NCI-H526 treated with DMSO at 0.1 percent for 48 hours (cell line): ENCODE measurements around the gene SRRM5.
"Not testable (repeated sequence)": the region's sequence is repeated elsewhere in the genome, so short reads cannot be mapped to it uniquely, and the experiment has no call there.

Source experiments
- DNase-seq: peaks from one replicate; lab custom pipeline; 2025; lab: John Stamatoyannopoulos, UW

SRRM5 gene, protein sequence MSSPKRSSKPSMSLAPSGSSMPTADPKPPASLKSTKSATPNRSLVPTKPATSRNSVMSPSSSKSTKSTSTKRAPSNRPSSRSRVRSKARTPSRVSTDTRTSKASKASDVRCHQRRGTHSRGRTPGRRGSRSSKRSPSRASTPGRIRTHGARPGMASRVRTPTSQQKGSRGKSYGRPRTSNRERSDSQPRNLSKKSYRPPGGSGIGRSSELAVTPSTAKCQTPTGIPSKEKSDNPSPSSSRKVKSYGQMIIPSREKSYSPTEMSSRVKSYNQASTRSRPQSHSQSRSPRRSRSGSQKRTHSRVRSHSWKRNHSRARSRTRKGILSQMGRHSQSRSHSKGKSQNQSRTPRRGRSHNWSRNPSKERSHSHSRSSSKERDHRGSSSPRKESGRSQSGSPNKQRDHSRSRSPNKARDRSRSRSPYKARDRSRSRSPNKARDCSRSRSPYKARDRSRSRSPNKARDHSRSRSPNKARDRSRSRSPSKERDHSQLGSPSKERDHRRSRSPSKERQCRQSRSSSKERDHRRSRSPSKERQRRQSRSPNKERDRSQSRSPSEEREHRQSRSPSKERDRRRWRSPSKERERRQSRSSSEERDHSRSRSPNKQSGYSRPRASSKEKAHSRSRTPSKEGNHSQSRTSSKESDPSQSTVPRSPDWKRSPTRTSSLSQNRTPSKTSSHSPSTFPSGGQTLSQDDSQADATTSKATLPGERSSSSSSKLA

DNA sequence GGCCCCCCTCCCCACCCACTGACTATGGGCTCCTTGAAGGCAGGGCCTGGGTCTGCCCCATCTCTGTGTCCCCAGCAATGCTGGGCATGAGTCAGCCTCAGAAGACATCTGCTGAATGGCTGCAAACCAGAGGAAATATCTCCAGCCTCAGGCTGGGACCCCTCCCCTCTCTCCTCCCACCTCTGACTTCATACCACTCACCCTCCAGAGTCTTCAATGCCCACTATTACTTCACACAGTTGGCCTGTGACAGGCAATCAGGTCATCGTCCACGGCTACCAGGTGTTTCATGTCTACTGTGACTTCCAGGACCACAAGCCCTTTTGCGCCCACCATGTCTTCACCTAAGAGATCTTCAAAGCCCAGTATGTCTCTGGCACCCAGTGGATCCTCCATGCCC is at the start of gene SRRM5:
Gene SRRM5 (plus strand): TSS at position 301 of the 400 bp plus-strand sequence. CDS start 34 bp downstream, at position 335.
- no peak for DNase-seq

DNA sequence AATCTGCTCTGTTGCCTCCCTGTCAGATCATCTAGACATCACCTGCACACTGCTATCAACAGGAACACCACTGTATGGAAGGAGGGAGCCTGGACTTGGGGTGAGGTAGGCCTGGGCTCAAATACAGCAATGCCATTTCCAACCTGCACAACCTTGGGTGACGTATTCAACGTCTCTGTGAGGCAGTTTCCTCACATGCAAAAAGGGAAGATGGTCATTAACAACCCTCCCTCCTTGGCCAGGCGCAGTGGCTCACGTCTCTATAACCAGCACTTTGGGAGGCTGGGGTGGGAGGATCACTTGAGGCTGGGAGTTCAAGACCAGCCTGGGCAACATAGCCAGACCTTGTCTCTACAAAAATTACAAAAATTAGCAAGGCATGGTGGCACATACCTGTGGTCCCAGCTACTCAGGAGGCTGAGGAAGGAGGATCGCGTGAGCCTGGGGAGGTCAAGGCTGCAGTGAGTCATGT is 49.6 kb upstream of the SRRM5 start:
- no peak for DNase-seq

DNA sequence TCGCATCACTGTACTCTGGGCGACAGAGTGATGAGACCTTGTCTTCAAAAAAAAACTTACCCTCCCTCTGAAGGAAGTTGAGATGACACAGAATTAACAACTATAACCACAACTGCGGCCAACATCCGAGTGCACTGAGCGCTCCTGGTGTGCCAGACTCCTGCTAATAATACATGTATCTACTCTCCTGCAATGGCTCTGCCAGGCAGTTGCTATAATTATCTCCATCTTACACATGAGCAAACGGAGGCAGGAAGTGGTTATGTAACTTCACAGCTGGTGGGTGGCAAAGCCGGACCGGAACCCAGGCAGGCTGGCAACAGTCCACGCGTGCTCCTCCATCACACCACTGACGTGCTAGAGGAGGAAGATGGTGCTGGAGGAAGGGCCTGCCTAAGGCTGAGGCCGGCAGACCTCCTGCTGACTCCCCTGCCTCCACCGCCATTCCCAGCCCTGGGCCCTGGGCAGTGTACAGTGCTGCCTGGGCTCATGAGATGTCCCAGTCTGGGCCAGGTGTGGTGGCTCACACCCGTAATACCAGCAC is 49.1 kb upstream of the SRRM5 start:
- DNase-seq = no peak

DNA sequence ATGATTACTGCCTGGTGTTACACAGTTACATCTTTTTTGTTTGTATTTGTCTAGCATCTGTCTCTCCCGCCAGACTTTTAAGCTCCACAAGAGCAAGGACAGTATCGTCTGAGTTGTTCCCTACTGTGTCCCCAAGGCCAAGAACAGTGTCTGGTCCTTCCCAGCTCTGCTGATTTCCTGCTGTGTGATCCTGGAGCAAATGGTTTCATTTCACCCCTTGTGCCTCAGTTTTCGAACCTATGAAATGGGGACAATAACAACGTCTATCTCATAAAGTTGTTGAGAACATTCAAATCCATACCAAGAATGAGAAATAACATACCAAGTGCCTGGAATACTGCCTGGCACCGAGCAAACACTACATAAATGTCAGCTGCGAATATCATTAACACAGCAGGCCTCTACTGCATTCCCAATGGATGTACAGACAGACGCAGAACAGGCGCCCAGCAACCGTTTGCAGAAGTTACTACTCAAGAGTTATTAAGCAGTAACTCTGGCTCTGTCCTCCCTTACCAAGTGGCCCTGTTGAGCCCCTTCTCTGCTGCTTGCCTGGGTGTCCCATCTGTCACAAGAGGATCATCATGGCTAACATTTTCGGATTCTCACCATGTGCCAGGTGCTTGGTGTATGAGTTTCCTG is 48.0 kb upstream of the SRRM5 start:
- no peak for DNase-seq

DNA sequence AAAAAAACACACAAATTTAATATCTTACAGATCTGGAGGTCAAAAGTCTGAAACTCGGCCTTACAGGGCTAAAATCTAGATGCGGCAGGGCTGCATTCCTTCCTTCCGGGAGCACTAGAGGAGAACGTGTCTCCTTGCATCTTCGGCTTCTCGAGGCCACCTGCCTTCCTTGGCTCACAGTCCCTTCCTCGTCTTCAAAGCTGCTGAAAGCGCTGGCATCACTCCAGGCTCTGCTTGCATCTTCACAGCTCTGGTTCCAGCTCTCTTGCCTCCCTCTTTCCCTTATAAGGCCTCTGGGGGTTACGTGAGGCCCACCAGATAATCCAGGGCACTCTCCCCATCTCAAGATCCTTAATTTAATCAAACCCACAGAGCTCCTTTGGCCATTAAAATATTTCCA is 47.1 kb upstream of the SRRM5 start:
- no peak for DNase-seq

DNA sequence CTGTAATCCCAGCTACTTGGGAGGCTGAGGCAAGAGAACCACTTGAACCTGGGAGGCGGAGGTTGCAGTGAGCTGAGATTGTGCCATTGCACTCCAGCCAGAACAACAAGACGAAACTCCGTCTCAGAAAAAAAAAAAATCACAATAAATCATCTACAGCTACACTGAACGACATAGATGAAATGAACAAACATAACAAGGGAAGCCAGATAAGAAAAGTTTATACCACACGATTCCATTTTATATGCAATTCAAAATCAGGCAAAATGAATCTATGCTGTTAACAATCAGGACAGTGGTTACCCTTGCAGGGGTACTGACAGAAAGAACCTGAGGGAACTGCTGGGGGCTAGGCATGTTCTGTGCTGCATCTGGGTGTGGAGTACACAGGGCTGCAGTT is 42.2 kb upstream of the SRRM5 start:
- DNase-seq = no peak

DNA sequence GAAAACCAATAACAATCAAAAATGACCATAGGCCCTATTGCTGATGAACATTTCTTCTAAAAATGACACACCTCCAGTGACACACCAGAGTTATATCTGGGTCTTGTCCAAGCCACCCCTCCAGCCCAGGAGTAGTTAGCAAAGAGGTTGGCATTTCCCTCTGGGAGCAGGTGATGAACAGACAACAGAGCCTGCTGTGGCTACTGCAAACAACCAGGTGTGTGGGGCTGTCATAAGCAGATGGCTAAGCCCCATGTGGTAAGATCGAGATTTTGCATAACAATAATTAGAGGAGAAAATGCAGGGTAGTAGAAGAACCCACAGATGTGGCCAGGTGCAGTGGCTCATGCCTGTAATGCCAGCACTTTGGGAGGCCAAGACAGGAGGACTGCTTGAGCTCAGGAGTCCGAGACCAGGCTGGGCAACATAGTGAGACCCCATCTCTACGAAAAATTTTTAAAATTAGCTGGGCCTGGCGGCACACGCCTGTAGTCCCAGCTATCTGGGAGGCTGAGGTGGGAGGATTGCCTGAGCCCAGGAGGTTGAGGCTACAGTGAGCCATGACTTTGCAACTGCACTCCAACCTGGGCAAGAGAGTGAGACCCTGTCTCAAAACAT is 41.6 kb upstream of the SRRM5 start:
- peak; percentile 29 for DNase-seq

DNA sequence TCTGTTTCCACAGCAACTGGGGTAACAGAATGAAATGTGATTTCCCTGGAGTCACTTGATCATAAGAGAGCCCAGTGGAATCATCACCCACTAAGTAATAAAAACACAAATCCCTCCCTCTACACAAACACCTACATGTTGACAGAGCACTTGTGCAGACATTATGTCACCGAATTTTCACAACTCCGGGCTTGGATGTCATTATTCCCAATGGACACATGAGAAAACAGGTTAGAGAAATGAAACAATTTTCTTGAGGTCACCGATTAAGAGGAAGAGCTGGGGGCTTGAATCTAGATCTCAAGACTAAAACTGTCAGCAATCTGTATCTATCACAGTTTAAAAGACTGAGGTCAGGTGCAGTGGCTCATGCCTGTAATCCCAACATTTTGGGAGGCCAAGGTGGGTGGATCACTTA is 39.7 kb upstream of the SRRM5 start:
- no peak for DNase-seq

DNA sequence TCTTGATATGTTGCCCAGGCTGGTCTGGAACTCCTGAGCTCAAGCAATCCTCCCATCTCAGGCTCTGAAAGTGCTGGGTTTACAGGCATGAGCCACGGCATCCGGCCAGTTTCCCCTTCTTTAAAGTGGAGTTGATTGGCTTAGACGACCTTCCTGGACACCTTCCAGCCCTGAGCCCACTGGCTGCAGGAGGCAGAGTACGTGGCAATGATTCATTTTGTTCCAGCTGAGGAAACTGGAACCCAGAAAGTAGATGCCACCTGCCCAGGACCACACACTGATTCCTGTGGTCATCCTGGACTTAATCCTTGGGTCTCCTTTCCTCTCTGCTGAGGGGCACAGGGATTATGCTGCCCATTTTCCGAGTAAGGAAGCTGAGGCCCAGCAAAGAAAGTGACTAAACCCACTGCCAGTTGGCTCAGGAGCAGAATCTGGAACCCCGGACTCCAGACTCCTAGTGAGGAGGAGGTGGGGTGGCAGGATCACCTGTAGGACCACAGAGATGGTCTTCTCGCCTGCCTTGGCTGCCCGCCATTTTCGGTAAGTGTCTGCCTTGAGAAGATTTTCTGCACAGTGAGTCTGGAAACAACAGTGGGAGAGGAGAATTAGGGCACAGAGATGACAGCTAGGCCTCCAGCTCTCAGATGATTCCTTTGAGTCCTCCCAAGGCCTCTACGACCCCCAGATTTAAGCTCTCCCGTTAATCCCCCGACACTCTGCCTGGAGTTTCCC is 37.3 kb upstream of the SRRM5 start:
- no peak for DNase-seq

DNA sequence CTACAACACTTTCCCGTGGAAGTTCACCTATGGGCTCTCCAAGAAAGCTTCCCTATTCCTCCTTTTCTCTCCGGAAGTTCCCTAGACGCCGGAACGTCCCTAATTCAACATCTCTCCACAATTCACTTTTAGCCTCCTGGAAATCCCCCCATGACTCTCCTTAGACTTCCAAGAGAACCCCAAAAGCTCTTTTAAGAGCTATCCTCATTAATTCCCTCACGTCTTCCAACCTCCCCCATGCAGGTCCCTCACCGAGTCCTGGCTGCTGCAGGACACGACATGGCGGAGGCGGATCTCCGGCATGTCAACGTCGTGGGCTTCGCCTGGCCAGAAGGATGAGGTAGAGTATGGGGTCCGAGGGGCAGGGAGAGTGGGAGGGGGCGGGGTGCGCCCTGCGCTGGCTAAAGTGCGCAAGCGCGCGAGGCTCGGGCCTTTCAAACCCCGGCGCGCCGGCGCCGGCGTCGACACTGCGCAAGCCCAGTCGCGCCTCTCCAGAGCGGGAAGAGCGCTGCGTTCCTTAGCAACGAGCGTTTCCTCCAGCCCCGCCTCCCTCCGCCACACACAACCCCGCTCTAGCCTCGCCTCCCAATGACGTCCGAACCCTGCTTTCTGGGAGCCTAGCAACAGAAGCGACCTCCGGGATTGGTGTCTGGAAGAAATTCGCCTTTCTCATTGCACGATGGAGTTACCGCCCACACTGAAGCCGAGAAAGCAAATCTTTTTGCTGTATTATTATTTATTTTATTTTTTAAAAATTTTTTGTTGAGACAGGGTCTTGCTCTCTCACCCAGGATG is 36.5 kb upstream of the SRRM5 start, which contains the start of the genes PINLYP and XRCC1:
Gene PINLYP (plus strand): TSS at position 646 of the 795 bp plus-strand sequence. CDS start 1,391 bp downstream, outside the sequence.
Gene XRCC1 (minus strand): TSS at position 372 of the 795 bp plus-strand sequence. CDS start 69 bp downstream, at position 303.
- DNase-seq = peak; percentile 99

DNA sequence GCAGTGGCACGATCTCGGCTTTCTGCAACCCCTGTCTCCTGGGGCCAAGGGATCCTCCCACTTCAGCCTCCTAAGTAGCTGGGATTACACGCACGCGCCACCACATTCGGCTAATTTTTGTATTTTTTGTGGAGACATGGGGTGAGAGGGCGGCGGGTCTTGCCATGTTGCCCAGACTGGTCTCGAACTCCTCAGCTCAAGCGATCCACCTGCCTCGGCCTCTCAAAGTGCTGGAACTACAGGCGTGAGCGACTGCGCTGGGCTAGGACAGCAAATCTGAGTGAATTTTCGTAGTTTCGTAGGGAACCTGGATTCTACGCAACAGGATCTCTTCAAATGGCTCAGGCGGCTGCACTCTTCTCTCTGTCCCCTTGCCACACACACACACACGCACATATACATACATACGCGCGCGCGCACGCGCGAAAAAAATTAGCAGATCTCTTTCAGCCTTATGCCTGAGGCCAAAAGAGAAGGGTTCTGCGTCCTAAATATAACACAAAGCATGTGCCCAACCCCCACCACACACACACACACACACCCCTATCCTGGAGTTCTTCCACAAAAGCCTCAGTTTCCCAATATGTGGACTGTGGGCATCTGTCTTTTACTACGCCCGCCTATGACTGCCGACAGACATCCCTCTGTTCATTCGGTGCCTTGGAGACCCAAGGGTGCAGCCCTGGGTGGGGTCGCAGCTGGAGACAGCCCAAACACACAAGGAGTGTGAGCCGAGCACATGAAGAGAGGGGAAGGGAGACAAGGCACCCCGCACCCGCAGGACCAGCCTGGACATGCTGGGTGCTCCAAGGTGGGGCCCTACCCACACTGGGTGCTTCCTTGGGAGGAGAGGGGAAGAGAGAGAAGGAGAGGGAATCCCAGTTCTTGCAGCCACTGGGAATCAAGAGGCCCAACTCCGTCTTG is 35.7 kb upstream of the SRRM5 start:
- no peak for DNase-seq

DNA sequence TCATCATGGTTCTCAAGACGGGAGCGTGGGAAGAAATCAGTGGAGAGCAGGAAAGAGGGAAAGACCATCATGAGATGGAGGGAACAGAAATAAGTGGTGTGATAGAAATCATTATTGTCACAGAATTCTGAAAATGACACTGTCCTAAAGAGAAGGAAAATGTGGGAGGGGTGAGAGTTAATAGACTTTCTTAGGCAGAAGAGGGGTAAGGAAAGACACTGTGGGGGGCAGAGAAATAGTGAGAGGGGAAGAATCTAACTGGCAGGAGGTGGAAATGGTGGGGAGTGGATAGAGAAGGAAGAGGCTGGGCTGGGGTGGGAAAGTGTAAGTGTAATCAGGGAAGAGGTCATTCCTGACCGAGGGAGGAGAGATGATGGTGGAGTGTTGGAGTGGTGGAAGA is 33.1 kb upstream of the SRRM5 start:
- DNase-seq = no peak

DNA sequence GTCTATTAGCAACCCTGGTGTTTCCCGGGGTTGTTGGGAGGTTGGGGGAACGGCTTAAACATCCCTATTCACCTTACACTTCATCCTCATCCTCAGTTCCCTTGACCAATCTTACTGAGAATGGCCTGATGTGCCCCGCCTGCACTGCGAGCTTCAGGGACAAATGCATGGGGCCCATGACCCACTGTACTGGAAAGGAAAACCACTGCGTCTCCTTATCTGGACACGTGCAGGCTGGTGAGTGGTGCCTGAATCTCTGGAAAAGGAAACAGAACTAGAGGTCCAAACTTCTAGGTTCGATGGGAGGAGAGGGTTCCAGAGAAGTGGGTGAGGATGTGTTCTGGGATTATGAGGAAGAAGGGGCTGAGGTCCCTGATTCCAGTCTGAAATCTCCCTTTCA is 30.4 kb upstream of the SRRM5 start:
- no peak for DNase-seq

DNA sequence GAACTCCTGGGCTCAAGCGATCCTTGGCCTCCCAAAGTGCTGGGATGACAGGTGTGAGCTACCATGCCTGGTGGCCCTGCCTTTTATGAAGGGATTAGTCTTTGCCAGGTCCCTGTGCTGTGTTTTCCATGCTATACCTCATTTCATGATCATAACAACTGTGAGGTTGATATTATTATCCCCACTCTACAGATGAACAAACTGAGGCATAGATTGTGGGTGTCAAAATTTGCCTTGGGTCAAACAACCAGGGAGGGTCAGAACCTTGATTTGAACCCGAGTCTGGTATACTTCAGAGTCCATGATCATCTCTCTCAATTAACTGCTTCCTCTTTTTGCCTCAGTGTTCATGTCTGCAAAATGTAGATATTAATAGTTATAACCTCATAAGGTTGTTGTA is 29.4 kb upstream of the SRRM5 start:
- DNase-seq = no peak

DNA sequence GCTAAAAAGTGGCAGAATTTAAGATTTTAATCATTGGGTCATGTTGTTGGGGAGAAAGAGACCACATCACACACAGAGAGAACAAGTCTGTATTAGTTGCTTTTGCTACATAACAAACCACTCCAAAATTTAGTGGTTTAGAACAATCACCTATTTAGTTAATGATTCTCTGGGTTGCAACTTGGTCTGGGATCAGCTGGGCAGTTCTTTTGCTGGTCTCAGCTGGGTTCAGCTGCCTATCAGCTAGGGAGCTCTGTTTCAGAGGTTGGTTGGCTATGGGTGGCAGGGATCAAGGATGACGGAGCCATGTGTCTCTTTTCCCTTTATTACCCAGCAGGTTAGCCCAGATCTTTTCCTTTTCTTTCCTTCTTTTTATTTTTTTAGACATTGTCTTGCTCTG is 27.4 kb upstream of the SRRM5 start:
- no peak for DNase-seq

DNA sequence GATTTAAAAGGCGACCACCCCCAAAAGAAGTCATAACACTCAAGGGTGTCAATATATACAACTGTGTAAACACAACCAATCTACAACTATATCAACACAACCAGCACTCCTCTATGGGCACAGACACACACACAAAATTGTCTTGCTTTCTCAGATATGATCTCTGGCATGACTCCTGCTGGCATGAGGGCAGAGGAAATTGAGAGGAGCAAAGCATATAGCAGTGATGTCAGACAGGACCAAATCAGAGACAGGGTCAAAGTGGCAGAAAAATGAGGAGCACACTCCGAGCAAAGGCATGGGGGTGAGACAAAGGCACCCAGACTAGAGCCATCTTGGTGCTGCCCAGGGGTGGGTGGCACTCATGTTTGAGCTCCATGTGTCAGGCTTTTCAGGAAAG is 25.5 kb upstream of the SRRM5 start:
- no peak for DNase-seq

DNA sequence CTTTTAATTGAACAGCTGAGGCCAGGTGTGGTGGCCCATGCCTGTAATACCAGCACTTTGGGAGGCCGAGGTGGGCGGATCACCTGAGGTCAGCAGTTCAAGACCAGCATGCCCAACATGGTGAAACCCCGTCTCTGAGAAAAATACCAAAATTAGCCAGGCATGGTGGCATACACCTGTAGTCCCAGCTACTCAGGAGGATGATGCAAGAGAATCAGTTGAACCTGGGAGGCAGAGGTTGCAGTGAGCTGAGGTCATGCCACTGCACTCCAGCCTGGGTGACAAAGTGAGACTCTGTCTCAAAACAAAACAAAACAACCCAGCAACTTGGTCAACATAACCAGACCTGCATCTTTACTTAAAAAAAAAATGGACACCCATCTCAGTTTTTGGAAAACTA is 24.9 kb upstream of the SRRM5 start:
- not testable (repeated sequence) for DNase-seq

DNA sequence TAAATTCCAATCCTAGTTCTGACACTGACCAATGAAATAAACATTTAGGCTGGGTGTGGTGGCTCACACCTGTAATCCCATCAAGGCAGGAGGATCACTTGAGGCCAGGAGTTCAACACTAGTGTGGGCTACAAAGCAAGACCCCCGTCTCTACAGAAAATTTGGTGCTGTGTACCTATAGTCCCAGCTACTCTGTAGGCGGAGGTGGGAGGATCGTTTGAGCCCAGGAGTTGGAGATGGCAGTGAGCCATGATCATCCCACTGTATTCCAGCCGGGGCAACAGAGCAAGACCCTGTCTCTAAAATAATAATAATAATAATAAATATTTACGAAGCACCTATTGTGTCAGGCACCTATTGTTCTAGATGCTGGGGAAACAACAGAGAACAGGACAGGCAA is 22.6 kb upstream of the SRRM5 start:
- no peak for DNase-seq

DNA sequence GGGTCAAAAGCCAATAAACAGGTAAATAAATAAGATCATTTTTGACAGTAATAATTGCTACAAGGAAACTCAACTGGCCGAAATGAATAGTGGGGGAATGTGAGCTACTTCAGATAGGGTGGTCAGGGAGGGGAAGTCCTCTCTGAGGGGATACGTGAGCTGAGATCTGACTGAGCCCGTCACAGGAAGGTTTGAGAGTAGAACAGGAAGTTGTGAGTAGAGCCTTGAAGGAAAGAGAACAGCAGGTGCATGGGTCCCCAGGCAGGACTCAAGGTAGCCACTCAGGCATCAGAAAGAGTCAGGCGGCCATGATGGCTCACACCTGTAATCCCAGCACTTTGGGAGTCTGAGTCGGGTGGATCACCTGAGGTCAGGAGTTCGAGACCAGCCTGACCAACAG is 22.2 kb upstream of the SRRM5 start:
- no peak for DNase-seq
